Mesothelial cell of epicardium (in vitro differentiated cells): ENCODE measurements around the gene C17orf107. TPM values are rescaled to one million over a fixed set of nuclear protein-coding genes. Genes with fewer than 3 reads are reported as not detected.
"Not testable (repeated sequence)": the region's sequence is repeated elsewhere in the genome, so short reads cannot be mapped to it uniquely, and the experiment has no call there.

Source experiments
- DNase-seq, 2 experiments: peaks; one replicate each; pipeline ENCODE4 v3.0.0; 2021; ENCODE audit warnings: low spot score in 2 of 2; ENCODE audit not compliant: unreplicated experiment in 2 of 2
- H3K27ac Mint-ChIP-seq: 2 replicates; pipeline ENCODE4 v1.8.0; 2021; ENCODE audit warnings: mixed read lengths
- H3K27me3 Mint-ChIP-seq: 2 replicates; pipeline ENCODE4 v1.8.0; 2021; ENCODE audit warnings: low read depth, mixed read lengths
- H3K36me3 Mint-ChIP-seq: 2 replicates; pipeline ENCODE4 v1.8.0; 2021; ENCODE audit warnings: mixed read lengths
- H3K4me1 Mint-ChIP-seq: 2 replicates; pipeline ENCODE4 v1.8.0; 2021; ENCODE audit warnings: mixed read lengths
- H3K4me3 Mint-ChIP-seq: 2 replicates; pipeline ENCODE4 v1.8.0; 2021; ENCODE audit warnings: mild to moderate bottlenecking, moderate library complexity, mixed read lengths
- H3K9me3 Mint-ChIP-seq: 2 replicates; pipeline ENCODE4 v1.8.0; 2021; ENCODE audit warnings: mixed read lengths
- total RNA-seq: library from RNA; stranded (reverse); gene quantifications from 3 replicates; pipeline ENCODE4 v1.2.1, GENCODE V29; 2021
- TF ChIP-seq, protein P1 (sequence below): fragments of 200-600 bp; sonication (generic); IDR thresholded peaks from one replicate; pipeline ENCODE4 v1.5.0; 2021; ENCODE audit warnings: antibody characterized with exemption; ENCODE audit not compliant: unreplicated experiment

Gene C17orf107
- total RNA-seq, 1 donor from 2014 or later, result 8.6 TPM

GRCh38 chr17:4900231-4901107 is 1.1 kb downstream of the C17orf107 start:
- TF ChIP-seq, protein P1, sequence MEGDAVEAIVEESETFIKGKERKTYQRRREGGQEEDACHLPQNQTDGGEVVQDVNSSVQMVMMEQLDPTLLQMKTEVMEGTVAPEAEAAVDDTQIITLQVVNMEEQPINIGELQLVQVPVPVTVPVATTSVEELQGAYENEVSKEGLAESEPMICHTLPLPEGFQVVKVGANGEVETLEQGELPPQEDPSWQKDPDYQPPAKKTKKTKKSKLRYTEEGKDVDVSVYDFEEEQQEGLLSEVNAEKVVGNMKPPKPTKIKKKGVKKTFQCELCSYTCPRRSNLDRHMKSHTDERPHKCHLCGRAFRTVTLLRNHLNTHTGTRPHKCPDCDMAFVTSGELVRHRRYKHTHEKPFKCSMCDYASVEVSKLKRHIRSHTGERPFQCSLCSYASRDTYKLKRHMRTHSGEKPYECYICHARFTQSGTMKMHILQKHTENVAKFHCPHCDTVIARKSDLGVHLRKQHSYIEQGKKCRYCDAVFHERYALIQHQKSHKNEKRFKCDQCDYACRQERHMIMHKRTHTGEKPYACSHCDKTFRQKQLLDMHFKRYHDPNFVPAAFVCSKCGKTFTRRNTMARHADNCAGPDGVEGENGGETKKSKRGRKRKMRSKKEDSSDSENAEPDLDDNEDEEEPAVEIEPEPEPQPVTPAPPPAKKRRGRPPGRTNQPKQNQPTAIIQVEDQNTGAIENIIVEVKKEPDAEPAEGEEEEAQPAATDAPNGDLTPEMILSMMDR, result no peak
- H3K4me3 Mint-ChIP-seq, result peak overlapping the region; percentile 69
- no peak overlapping the region for H3K27ac Mint-ChIP-seq
- no peaks in the 10 kb centered on the region for H3K27me3 Mint-ChIP-seq
- peaks cover 13% of the 10 kb centered on the region for H3K4me1 Mint-ChIP-seq
- peaks cover 10% of the 10 kb centered on the region for H3K36me3 Mint-ChIP-seq
- DNase-seq, result no peak
- no peaks in the 10 kb centered on the region for H3K9me3 Mint-ChIP-seq

GRCh38 chr17:4901108-4901647 is 1.8 kb downstream of the C17orf107 start:
- H3K27me3 Mint-ChIP-seq, result no peaks in the 10 kb centered on the region
- peaks cover 13% of the 10 kb centered on the region for H3K4me1 Mint-ChIP-seq
- no peak for DNase-seq
- no peaks in the 10 kb centered on the region for H3K9me3 Mint-ChIP-seq
- peaks cover 8% of the 10 kb centered on the region for H3K36me3 Mint-ChIP-seq
- TF ChIP-seq, protein P1, result no peak
- no peak overlapping the region for H3K27ac Mint-ChIP-seq
- H3K4me3 Mint-ChIP-seq, result no peak overlapping the region

- H3K27ac Mint-ChIP-seq, result no peak overlapping the region
- DNase-seq, result no peak
Observed at GRCh38 chr17:4901648-4902344, 2.5 kb downstream of the C17orf107 start.

DNA sequence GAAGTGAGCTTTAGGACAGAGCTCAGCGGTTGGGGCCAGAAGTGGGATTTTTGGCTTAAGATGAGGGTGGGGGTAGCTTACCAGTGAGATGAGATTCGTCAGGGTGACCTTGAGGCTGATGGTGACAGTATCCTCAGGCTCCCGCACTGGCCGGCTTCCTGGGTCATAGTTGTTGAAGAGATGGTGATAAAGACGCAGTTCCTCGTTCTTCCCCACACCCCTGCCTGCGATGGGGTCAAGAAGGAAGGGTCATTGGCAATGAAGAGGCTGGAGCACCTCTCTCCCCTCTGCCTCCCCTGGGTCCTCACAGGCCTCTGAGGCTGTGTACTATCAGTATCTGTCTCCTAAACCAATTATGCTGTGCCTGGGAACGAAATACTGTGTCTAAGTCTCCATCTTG is 3.2 kb downstream of the C17orf107 start:
- DNase-seq, result no peak
- TF ChIP-seq, protein P1, result no peak

More at GRCh38 chr17:4901648-4902344, 2.5 kb downstream of the C17orf107 start:
- H3K36me3 Mint-ChIP-seq, result peaks cover 8% of the 10 kb centered on the region
- peaks cover 13% of the 10 kb centered on the region for H3K4me1 Mint-ChIP-seq
- no peaks in the 10 kb centered on the region for H3K9me3 Mint-ChIP-seq
- no peaks in the 10 kb centered on the region for H3K27me3 Mint-ChIP-seq
- no peak overlapping the region for H3K4me3 Mint-ChIP-seq
- TF ChIP-seq, protein P1, result no peak

DNA sequence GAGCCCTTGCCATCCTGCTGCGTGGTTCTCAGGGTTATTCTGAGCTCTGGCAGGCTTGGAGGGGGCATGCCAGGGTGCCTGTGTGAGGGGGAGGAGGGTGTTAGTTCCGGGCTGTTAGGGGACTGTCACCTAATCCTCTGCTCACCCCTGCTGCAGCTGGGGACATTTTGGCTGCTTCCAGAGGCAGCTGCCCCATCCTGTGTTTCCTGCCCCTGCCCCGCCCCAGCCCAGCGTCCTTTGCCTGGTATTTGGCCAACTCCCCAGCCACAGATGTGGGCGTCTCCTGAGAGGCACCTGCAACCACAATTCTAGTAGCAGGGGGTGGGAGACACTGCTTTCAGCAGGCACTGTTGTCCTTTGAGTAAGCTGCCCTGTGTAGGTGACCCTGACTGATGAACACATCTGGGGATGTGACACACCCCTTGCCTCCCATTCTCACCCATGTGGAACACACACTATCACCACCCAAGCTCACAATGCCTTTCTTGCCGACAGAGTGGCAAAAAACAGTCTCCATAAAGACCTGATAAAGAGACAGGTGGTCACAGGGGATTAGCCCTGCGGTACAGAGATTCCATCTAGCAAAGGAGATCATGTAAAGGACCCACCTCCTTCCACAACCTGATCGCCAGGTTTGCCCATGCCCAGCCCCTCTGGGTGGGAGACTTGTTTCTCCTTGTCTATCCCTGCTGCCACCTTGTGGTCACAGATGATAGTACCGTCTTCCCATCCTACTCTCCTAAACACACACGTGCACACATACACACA is 3.9 kb downstream of the C17orf107 start, which contains the start of gene CHRNE:
Gene CHRNE (minus strand): TSS at position 48 of the 768 bp plus-strand sequence. CDS start 35 bp downstream, at position 13.
- DNase-seq, result peak; percentile 59 to 78
- H3K27ac Mint-ChIP-seq, result peak within 1 kb of the TSS; percentile 10
- TF ChIP-seq, protein P1, result peak; percentile 80
- no peaks in the 10 kb centered on the region for H3K9me3 Mint-ChIP-seq
- peaks cover 13% of the 10 kb centered on the region for H3K4me1 Mint-ChIP-seq
- no peak within 1 kb of the TSS for H3K4me3 Mint-ChIP-seq
- H3K36me3 Mint-ChIP-seq, result peaks cover 6% of the 10 kb centered on the region
- H3K27me3 Mint-ChIP-seq, result no peaks in the 10 kb centered on the region

More for the DNA sequence above, 3.2 kb downstream of the C17orf107 start:
- no peak overlapping the region for H3K27ac Mint-ChIP-seq
- H3K9me3 Mint-ChIP-seq, result no peaks in the 10 kb centered on the region
- no peak overlapping the region for H3K4me3 Mint-ChIP-seq
- H3K36me3 Mint-ChIP-seq, result peaks cover 6% of the 10 kb centered on the region
- H3K27me3 Mint-ChIP-seq, result no peaks in the 10 kb centered on the region
- peaks cover 13% of the 10 kb centered on the region for H3K4me1 Mint-ChIP-seq

DNA sequence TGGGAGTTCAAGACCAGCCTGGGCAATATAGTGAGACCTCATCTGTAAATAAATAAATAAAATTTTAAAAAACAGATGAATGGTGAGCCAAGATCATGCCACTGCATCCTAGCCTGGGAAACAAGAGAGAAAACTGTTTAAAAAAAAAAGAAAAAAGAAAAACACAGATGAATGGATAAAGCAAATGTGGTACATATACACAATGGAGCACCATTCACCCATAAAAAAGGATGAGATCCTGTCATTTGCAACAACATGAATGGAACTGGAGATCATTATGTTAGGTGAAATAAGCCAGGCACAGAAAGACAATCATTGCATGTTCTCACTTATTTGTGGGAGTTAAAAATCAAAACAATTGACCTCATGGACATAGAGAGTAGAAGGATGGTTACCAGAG is 7.3 kb downstream of the C17orf107 start:
- DNase-seq, H3K27ac Mint-ChIP-seq, H3K9me3 Mint-ChIP-seq, H3K4me3 Mint-ChIP-seq, H3K36me3 Mint-ChIP-seq, H3K27me3 Mint-ChIP-seq: not testable (repeated sequence)
- peaks cover 19% of the 10 kb centered on the region for H3K4me1 Mint-ChIP-seq
